GM12801 (cell line): ENCODE data around the gene MBOAT2.

Experiments
- CTCF ChIP-seq: IDR thresholded peaks from one replicate; pipeline ENCODE4 v1.5.1; 2011; ENCODE audit warnings: control low read depth; ENCODE audit not compliant: insufficient read length; ENCODE audit errors: extremely low read depth

MBOAT2 gene

DNA sequence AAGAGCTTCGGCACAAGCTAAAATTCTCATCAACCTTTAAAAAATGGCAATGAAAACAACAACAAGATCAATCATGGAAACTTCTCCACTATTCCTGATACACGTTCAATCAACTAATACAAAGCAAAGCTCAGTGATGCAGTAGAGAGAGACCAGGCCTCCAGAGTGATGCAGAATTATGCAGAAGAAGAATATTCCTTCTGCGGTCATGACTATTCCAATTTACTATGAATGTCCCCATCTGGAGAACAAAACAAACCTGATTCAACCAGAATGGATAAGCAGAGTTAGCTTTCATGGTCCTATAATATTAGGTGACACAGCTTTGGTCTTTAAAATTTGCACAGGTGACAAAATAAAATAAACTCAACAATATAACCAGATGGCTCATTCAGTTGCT lies 12.5 kb upstream of the MBOAT2 start:
- TF ChIP-seq CTCF: no peak

GRCh38 chr2:9013403-9013802 lies 9.9 kb upstream of the MBOAT2 start:
- TF ChIP-seq CTCF: no peak

GRCh38 chr2:9010866-9011265 lies 7.4 kb upstream of the MBOAT2 start:
- no peak for TF ChIP-seq CTCF

- TF ChIP-seq CTCF: no peak
These were observed 5.6 kb upstream of the MBOAT2 start for GRCh38 chr2:9008951-9009664.

GRCh38 chr2:9006368-9006767 lies 2.9 kb upstream of the MBOAT2 start:
- no peak for TF ChIP-seq CTCF

- no peak for TF ChIP-seq CTCF
These were observed 1.1 kb upstream of the MBOAT2 start for GRCh38 chr2:9004338-9005204.

GRCh38 chr2:9003366-9003615 lies 193 bp downstream of the MBOAT2 start:
- no peak for TF ChIP-seq CTCF
